A549 (cell line): Measurements from ENCODE around the gene RALGDS.

Experiments used
- CHD2 ChIP-seq: fragments of 150-350 bp; IDR thresholded peaks from 2 replicates; pipeline ENCODE4 v1.6.1; 2014; ENCODE audit warnings: low read length; ENCODE audit not compliant: partially characterized antibody
- HDAC2 ChIP-seq: fragments of 200-600 bp; sonication (generic); IDR thresholded peaks from 2 replicates; pipeline ENCODE4 v1.6.1; 2016
- JUN ChIP-seq, 2 experiments: fragments of >200 bp; sonication (Bioruptor Twin); formaldehyde crosslinking; IDR thresholded peaks; 2 replicates in 1 of 2; 3 replicates in 1 of 2; pipeline ENCODE4 v1.6.1; 2016 to 2017
- POLR2A ChIP-seq: IDR thresholded peaks from 2 replicates; pipeline ENCODE4 v1.6.1; 2012; ENCODE audit warnings: mild to moderate bottlenecking, low read length
- REST ChIP-seq: fragments of 200-600 bp; sonication (generic); IDR thresholded peaks from 2 replicates; pipeline ENCODE4 v1.6.1; 2016; ENCODE audit warnings: antibody characterized with exemption, mild to moderate bottlenecking, moderate library complexity
- RNF2 ChIP-seq: fragments of 200-600 bp; sonication (generic); IDR thresholded peaks from 2 replicates; pipeline ENCODE4 v1.6.1; 2016; ENCODE audit warnings: low read depth, mild to moderate bottlenecking, antibody characterized with exemption, moderate library complexity, borderline replicate concordance
- SMC3 ChIP-seq: fragments of >200 bp; sonication (Bioruptor Twin); formaldehyde crosslinking; IDR thresholded peaks from 3 replicates; pipeline ENCODE4 v1.6.1; 2018; ENCODE audit warnings: inconsistent platforms

- TF ChIP-seq CHD2 = no peak
- no peak for TF ChIP-seq POLR2A
- TF ChIP-seq SMC3 = 0 out of 3 replicates have a peak, but pooled peaks have one; percentile 12
- TF ChIP-seq HDAC2 = no peak
- no peak for TF ChIP-seq REST
- no peak for TF ChIP-seq JUN (IDR thresholded peaks at IDR 0.05)
- TF ChIP-seq RNF2 = no peak
These were observed 39.9 kb upstream of the RALGDS start for GRCh38 chr9:133160742-133161546.
